OCI-LY7 (cell line): ENCODE measurements around the gene LSM14B. TPM values are rescaled to one million over a fixed set of nuclear protein-coding genes. Genes with fewer than 3 reads are reported as not detected.
A peak's percentile ranks its signal among the peaks of the same experiment; 100 is the strongest.

Source experiments
- BruUV-seq: library from RNA; stranded (reverse); fragments of 400-500 nt; replicated peaks from 2 replicates; lab custom pipeline; 2021; lab: Mats Ljungman, UMichigan
- CTCF ChIA-PET: fragments of 300-600 bp; sonication (Branson Sonifier 250); formaldehyde crosslinking; loops from one replicate; lab custom pipeline; 2022; ENCODE audit warnings: antibody characterized with exemption; ENCODE audit not compliant: unreplicated experiment; lab: Charles Lee
- POLR2A ChIA-PET: fragments of 300-600 bp; sonication (Branson Sonifier 250); formaldehyde crosslinking; loops from one replicate; lab custom pipeline; 2022; ENCODE audit warnings: antibody characterized with exemption; lab: Charles Lee
- DNase-seq: peaks from one replicate; pipeline ENCODE4 v3.0.0-alpha.2; 2015; ENCODE audit warnings: low spot score
- H2AFZ ChIP-seq: fragments of 200-600 bp; sonication (generic), shearing (Covaris generic); 2 replicates; pipeline ENCODE4 v1.6.1; 2014; ENCODE audit warnings: mild to moderate bottlenecking, antibody characterized with exemption, low read length, moderate library complexity
- H3K27ac ChIP-seq: fragments of 200-600 bp; sonication (generic); 2 replicates; pipeline ENCODE4 v1.5.1; 2014; ENCODE audit warnings: mixed run types, low read depth, mild to moderate bottlenecking, moderate library complexity, low read length, inconsistent platforms; ENCODE audit not compliant: poor library complexity, severe bottlenecking
- H3K36me3 ChIP-seq: fragments of 200-600 bp; sonication (generic); 2 replicates; pipeline ENCODE4 v1.6.1; 2014; ENCODE audit warnings: mild to moderate bottlenecking, antibody characterized with exemption, low read length, moderate library complexity, mixed read lengths; ENCODE audit not compliant: insufficient read depth
- H3K4me1 ChIP-seq: fragments of 200-600 bp; sonication (generic); 2 replicates; pipeline ENCODE4 v1.5.1; 2014; ENCODE audit warnings: mild to moderate bottlenecking, low read length; ENCODE audit not compliant: insufficient read depth, poor library complexity, severe bottlenecking
- H3K4me2 ChIP-seq: fragments of 200-600 bp; sonication (generic); 2 replicates; pipeline ENCODE4 v1.6.1; 2014; ENCODE audit warnings: mild to moderate bottlenecking, low read length
- H3K4me3 ChIP-seq: fragments of 200-600 bp; sonication (generic); 2 replicates; pipeline ENCODE4 v1.5.1; 2014; ENCODE audit warnings: mild to moderate bottlenecking, low read depth, low read length; ENCODE audit not compliant: poor library complexity, severe bottlenecking
- H3K79me2 ChIP-seq: fragments of 200-600 bp; sonication (generic); 2 replicates; pipeline ENCODE4 v1.6.1; 2016; ENCODE audit warnings: low read depth, mild to moderate bottlenecking, low read length, moderate library complexity, mixed read lengths; ENCODE audit not compliant: insufficient read depth
- H3K9me2 ChIP-seq: fragments of 200-600 bp; sonication (generic); 2 replicates; pipeline ENCODE4 v1.6.1; 2016; ENCODE audit warnings: mild to moderate bottlenecking, low read length, mixed read lengths; ENCODE audit not compliant: insufficient read depth
- H3K9me3 ChIP-seq: fragments of 200-600 bp; sonication (generic); 2 replicates; pipeline ENCODE4 v1.6.1; 2014; ENCODE audit warnings: mild to moderate bottlenecking, mixed run types, low read length, mixed read lengths
- H4K20me1 ChIP-seq: fragments of 200-600 bp; sonication (generic); 2 replicates; pipeline ENCODE4 v1.6.1; 2014; ENCODE audit warnings: mild to moderate bottlenecking, antibody characterized with exemption, low read length, moderate library complexity, mixed read lengths; ENCODE audit not compliant: insufficient read depth
- CTCF ChIP-seq: fragments of 200-600 bp; sonication (generic); conservative IDR thresholded peaks from 2 replicates; pipeline ENCODE4 v1.5.1; 2014; ENCODE audit warnings: mild to moderate bottlenecking, antibody characterized with exemption, low read length, moderate library complexity, mixed read lengths
- EZH2phosphoT487 ChIP-seq: fragments of 200-600 bp; sonication (generic); IDR thresholded peaks from 2 replicates; pipeline ENCODE4 v1.6.1; 2018; ENCODE audit warnings: low read depth, borderline replicate concordance, mild to moderate bottlenecking, mixed run types, antibody characterized with exemption, low read length, moderate library complexity, mixed read lengths
- intact Hi-C: fragments of 100-400 bp; cut with micrococcal nuclease; formaldehyde crosslinking; loops from one replicate; pipeline ENCODE4 v1.10.0; 2022; ENCODE audit not compliant: unreplicated experiment
- total RNA-seq, 2 experiments: library from RNA; depleted of rRNA in 1 of 2; stranded (reverse); fragments of >200 nt in 1 of 2; shearing (Covaris generic) in 1 of 2; gene quantifications; 2 replicates each; pipeline ENCODE4 v1.2.3, GENCODE V29; 2014 to 2022

LSM14B gene
- total RNA-seq, 2 experiments from 2014 or later, result 44.7 to 53.7 TPM

- peak overlapping the region; percentile 91 for H3K4me3 ChIP-seq
- peak overlapping the region; percentile 35; the same call in 1 of the 2 replicates for H2AFZ ChIP-seq
- peaks cover 50% of the 10 kb centered on the region for H3K79me2 ChIP-seq
- peak overlapping the region; percentile 100 for H3K4me2 ChIP-seq
- H3K9me2 ChIP-seq, result no peaks in the 10 kb centered on the region
- intact Hi-C loops, result no loop called here
- DNase-seq, result no peak
- H3K9me3 ChIP-seq, result no peaks in the 10 kb centered on the region
- TF ChIP-seq EZH2phosphoT487 (no peak), CTCF (no peak)
- no TSS peak for BruUV-seq
- H4K20me1 ChIP-seq, result no peaks in the 10 kb centered on the region
- H3K36me3 ChIP-seq, result no peaks in the 10 kb centered on the region
- H3K27ac ChIP-seq, result peak overlapping the region; percentile 83
- peaks cover 22% of the 10 kb centered on the region for H3K4me1 ChIP-seq
- ChIA-PET CTCF (no interaction called here), POLR2A (no interaction called here)
These were observed 61.3 kb downstream of the LSM14B start for GRCh38 chr20:62183426-62184142.

Other genes starting within 250 kb of the LSM14B start
- 6.7 and 11.2 TPM in 2 replicates for gene TAF4, start 56.6 kb upstream of the LSM14B start, total RNA-seq (2014; rRNA removed; shearing (Covaris generic))
- 28.4 and 38.9 TPM in 2 replicates for gene TAF4, start 56.6 kb upstream of the LSM14B start, total RNA-seq (2022)
- gene PSMA7, start 20.9 kb downstream of the LSM14B start, total RNA-seq (2014; rRNA removed; shearing (Covaris generic)), result 247 and 362 TPM in 2 replicates
- gene PSMA7, start 20.9 kb downstream of the LSM14B start, total RNA-seq (2022), result 223 and 266 TPM in 2 replicates
- 13.0 and 17.0 TPM in 2 replicates for gene SS18L1, start 21.3 kb downstream of the LSM14B start, total RNA-seq (2014; rRNA removed; shearing (Covaris generic))
- 16.8 and 17.7 TPM in 2 replicates for gene SS18L1, start 21.3 kb downstream of the LSM14B start, total RNA-seq (2022)
- 20.3 and 24.1 TPM in 2 replicates for gene MTG2, start 60.6 kb downstream of the LSM14B start, total RNA-seq (2014; rRNA removed; shearing (Covaris generic))
- 37.5 and 38.6 TPM in 2 replicates for gene MTG2, start 60.6 kb downstream of the LSM14B start, total RNA-seq (2022)
- gene HRH3, start 97.8 kb downstream of the LSM14B start, total RNA-seq (2014; rRNA removed; shearing (Covaris generic)), result not detected in 2 replicates
- gene HRH3, start 97.8 kb downstream of the LSM14B start, total RNA-seq (2022), result not detected in 2 replicates
- 17.2 and 20.7 TPM in 2 replicates for gene OSBPL2, start 116.0 kb downstream of the LSM14B start, total RNA-seq (2014; rRNA removed; shearing (Covaris generic))
- 40.0 and 44.8 TPM in 2 replicates for gene OSBPL2, start 116.0 kb downstream of the LSM14B start, total RNA-seq (2022)
- gene ADRM1, start 180.5 kb downstream of the LSM14B start, total RNA-seq (2014; rRNA removed; shearing (Covaris generic)), result 123 and 128 TPM in 2 replicates
- gene ADRM1, start 180.5 kb downstream of the LSM14B start, total RNA-seq (2022), result 70.7 and 87.0 TPM in 2 replicates
- gene LAMA5, start 244.8 kb downstream of the LSM14B start, total RNA-seq (2014; rRNA removed; shearing (Covaris generic)), result 53.3 and 59.3 TPM in 2 replicates
- gene LAMA5, start 244.8 kb downstream of the LSM14B start, total RNA-seq (2022), result 144 and 162 TPM in 2 replicates